ENCODE data around the gene TAF3.
A peak's percentile ranks its signal among the peaks of the same experiment; 100 is the strongest.

Gene TAF3

DNA sequence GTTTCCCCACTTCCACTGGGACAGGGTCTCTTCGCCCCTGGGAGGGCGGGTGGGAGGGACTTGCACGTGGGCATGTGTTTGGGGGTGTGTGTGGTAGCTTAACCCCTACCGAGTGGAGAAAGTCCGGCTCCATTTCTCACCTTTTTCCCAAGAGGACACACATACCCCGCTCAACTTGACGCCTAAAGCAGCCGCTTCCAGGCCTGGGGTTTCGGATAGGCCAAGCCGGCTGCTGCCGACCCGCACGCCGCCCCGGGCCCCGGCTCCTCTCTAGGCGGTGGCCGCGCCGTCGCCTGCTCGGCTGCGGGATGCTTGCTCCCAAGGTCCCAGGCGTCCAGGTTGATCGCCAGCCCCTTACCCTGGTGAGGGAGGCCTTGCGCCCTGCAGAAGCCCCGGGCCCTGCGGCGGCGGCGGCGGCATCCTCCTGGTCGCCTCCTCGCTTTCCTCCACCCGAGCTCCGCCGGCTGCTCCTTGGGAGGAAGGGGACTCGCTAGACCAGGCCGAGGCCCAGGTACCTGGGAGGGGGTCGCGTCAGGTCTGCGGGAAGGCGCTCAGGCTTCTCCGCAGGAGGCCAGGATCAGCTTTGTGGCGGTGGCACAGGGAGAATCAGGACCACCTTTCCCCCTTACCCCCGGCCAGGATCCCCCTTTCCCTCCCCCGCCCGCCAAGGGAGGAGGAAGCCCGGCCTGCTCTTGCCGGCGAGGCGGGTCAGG lies 233.0 kb downstream of the TAF3 start:
- Histone ChIP-seq H3K4me1 (no peaks in the 10 kb centered on the region), H3K27me3 (ENCODE audit: control insufficient read depth, insufficient read depth, low read length) (no peaks in the 10 kb centered on the region), H3K4me2 (ENCODE audit: low read length) (peak overlapping the region; percentile 98), H3K27ac (peak overlapping the region; percentile 96), H2AFZ (no peak overlapping the region), H3K36me3 (ENCODE audit: control insufficient read depth, insufficient read depth, low read length) (peaks cover 5% of the 10 kb centered on the region), H3K9me3 (ENCODE audit: control insufficient read depth, low read length) (no peaks in the 10 kb centered on the region), H3K79me2 (peaks cover 22% of the 10 kb centered on the region), H3K4me3 (ENCODE audit: low read depth, low read length) (peak overlapping the region; percentile 79), H3K9ac (peak overlapping the region; percentile 68)
- no peak for TF ChIP-seq CTCF (IDR thresholded peaks at IDR 0.05)

- Histone ChIP-seq H3K4me1 (no peaks in the 10 kb centered on the region), H3K36me3 (ENCODE audit: control insufficient read depth, insufficient read depth, low read length) (peaks cover 6% of the 10 kb centered on the region), H3K4me3 (ENCODE audit: low read depth, low read length) (peak overlapping the region; percentile 79), H3K27ac (peak overlapping the region; percentile 96), H3K79me2 (peaks cover 28% of the 10 kb centered on the region), H3K27me3 (ENCODE audit: control insufficient read depth, insufficient read depth, low read length) (no peaks in the 10 kb centered on the region), H3K9ac (peak overlapping the region; percentile 68), H3K4me2 (ENCODE audit: low read length) (peak overlapping the region; percentile 98), H2AFZ (no peak overlapping the region), H3K9me3 (ENCODE audit: control insufficient read depth, low read length) (no peaks in the 10 kb centered on the region)
- TF ChIP-seq CTCF (IDR thresholded peaks at IDR 0.05) = no peak
Measured at GRCh38 chr10:8051851-8052257, 233.5 kb downstream of the TAF3 start.

- H3K4me2 ChIP-seq (ENCODE audit: low read length) = peak overlapping the region; percentile 98
- H3K4me1 ChIP-seq = no peaks in the 10 kb centered on the region
- peaks cover 12% of the 10 kb centered on the region for H3K36me3 ChIP-seq (ENCODE audit: control insufficient read depth, insufficient read depth, low read length)
- peak overlapping the region; percentile 55 for H3K9ac ChIP-seq
- no peak for TF ChIP-seq CTCF (IDR thresholded peaks at IDR 0.05)
- H3K79me2 ChIP-seq = peaks cover 34% of the 10 kb centered on the region
- no peak overlapping the region for H2AFZ ChIP-seq
- H3K9me3 ChIP-seq (ENCODE audit: control insufficient read depth, low read length) = no peaks in the 10 kb centered on the region
- peak overlapping the region; percentile 79 for H3K4me3 ChIP-seq (ENCODE audit: low read depth, low read length)
- H3K27ac ChIP-seq = peak overlapping the region; percentile 96
- H3K27me3 ChIP-seq (ENCODE audit: control insufficient read depth, insufficient read depth, low read length) = no peaks in the 10 kb centered on the region
Measured at GRCh38 chr10:8052341-8052955, 234.1 kb downstream of the TAF3 start.

DNA sequence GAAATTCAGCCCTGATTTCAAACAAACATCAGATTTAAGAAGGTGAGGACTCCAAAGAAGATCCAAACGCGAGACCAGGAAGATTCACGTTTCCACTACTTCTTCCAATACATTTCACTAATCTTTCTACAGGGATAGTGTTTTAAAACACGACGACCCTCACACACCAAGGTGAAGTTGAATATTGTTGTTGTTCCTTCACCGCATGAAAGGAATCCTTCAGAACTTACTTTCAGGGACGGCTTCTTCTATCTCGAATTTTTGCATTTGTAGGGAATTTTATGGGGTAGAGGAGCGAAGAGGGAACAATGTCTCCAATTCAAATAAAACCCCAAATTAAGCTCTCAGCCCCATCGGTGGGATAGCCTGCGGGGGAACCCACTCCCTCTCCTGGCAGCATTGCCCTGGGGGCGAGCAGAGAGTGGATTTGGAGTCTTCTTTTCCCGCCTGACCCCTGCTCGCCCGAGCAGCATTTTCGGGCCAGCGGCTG lies 234.7 kb downstream of the TAF3 start:
- Histone ChIP-seq H3K4me1 (no peaks in the 10 kb centered on the region), H2AFZ (no peak overlapping the region), H3K9ac (no peak overlapping the region), H3K27me3 (ENCODE audit: control insufficient read depth, insufficient read depth, low read length) (no peaks in the 10 kb centered on the region), H3K27ac (peak overlapping the region; percentile 96), H3K4me2 (ENCODE audit: low read length) (peak overlapping the region; percentile 98), H3K36me3 (ENCODE audit: control insufficient read depth, insufficient read depth, low read length) (peaks cover 16% of the 10 kb centered on the region), H3K9me3 (ENCODE audit: control insufficient read depth, low read length) (no peaks in the 10 kb centered on the region), H3K79me2 (peaks cover 38% of the 10 kb centered on the region), H3K4me3 (ENCODE audit: low read depth, low read length) (peak overlapping the region; percentile 79)
- no peak for TF ChIP-seq CTCF (IDR thresholded peaks at IDR 0.05)
